CD4-positive, alpha-beta T cell treated with Interleukin-6 for 4 hours (primary cell): ENCODE results near the gene METTL4.

Experiments
- DNase-seq: peaks from one replicate; pipeline ENCODE4 v3.0.0-alpha.2; 2020; ENCODE audit warnings: mixed read lengths

METTL4 gene

GRCh38 chr18:2515171-2515787 is 56.0 kb downstream of the METTL4 start:
- DNase-seq, result no peak

GRCh38 chr18:2513616-2514015 is 57.7 kb downstream of the METTL4 start:
- no peak for DNase-seq

- DNase-seq, result no peak
Measured at GRCh38 chr18:2512059-2512458, 59.2 kb downstream of the METTL4 start.

GRCh38 chr18:2511451-2511850 is 59.9 kb downstream of the METTL4 start:
- no peak for DNase-seq

- DNase-seq, result no peak
Measured at GRCh38 chr18:2510416-2510815, 60.9 kb downstream of the METTL4 start.

- DNase-seq, result no peak
Measured at GRCh38 chr18:2508678-2509077, 62.6 kb downstream of the METTL4 start.

GRCh38 chr18:2508155-2508554 is 63.1 kb downstream of the METTL4 start:
- DNase-seq, result no peak

GRCh38 chr18:2504642-2505041 is 66.7 kb downstream of the METTL4 start:
- no peak for DNase-seq

GRCh38 chr18:2502880-2503279 is 68.4 kb downstream of the METTL4 start:
- no peak for DNase-seq

- DNase-seq, result no peak
Measured at GRCh38 chr18:2502394-2502793, 68.9 kb downstream of the METTL4 start.

GRCh38 chr18:2497797-2498196 is 73.5 kb downstream of the METTL4 start:
- no peak for DNase-seq

- DNase-seq, result no peak
Measured at GRCh38 chr18:2495381-2495780, 75.9 kb downstream of the METTL4 start.

- no peak for DNase-seq
Measured at GRCh38 chr18:2494921-2495320, 76.4 kb downstream of the METTL4 start.
